Measurements from ENCODE around the gene AGXT2.
"Not testable (repeated sequence)": the region's sequence is repeated elsewhere in the genome, so short reads cannot be mapped to it uniquely, and the experiment has no call there.

The AGXT2 gene

GRCh38 chr5:34971655-34972054 lies 76.1 kb downstream of the AGXT2 start:
- DNase-seq (ENCODE audit: low read depth, low spot score), result not testable (repeated sequence)

- DNase-seq (ENCODE audit: low read depth, low spot score), result no peak
Observed at GRCh38 chr5:34970552-34970951, 77.2 kb downstream of the AGXT2 start.

- no peak for DNase-seq (ENCODE audit: low read depth, low spot score)
Observed at GRCh38 chr5:34968258-34968657, 79.5 kb downstream of the AGXT2 start.

DNA sequence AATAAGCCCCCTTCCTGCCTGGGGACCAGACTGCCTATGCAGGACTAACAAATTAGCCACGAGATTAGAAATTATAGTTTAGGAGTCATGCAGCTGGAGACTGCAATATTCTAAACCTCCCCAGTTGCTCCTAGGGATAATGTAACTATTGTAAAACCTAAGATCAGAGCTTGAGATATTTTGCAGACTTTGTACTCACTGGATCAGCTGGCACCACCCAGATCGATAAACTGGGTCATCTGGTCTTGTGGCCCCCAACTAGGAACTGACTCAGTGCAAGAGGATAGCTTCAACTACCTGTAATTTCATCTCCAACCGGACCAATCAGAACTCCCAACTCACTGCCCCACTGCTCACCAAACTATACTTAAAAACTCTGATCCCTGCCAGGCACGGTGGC lies 80.2 kb downstream of the AGXT2 start:
- DNase-seq (ENCODE audit: low read depth, low spot score), result no peak

DNA sequence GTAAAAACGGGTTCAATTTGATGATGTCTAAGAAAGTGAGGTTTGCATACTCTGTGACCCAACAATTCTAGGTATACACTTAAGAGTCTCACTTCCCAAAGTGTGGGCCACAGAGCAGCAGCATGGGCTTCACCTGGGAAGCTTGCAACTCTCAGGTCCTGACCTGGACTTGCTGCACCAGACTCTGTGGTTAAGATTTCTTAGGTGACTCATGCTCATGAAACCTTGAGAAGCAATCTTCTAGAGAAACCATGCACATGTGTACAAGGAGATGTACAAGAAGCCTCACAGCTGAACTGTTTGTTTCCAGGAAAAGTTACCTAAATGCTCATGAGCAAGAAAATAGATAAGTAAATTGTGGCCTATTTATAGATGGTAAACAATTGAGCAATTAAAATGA lies 88.4 kb downstream of the AGXT2 start:
- DNase-seq (ENCODE audit: low read depth, low spot score), result no peak

GRCh38 chr5:34957857-34958690 lies 89.7 kb downstream of the AGXT2 start:
- DNase-seq (ENCODE audit: low read depth, low spot score), result no peak

GRCh38 chr5:34957321-34957720 lies 90.4 kb downstream of the AGXT2 start:
- DNase-seq (ENCODE audit: low read depth, low spot score), result no peak
